BJ (cell line): ENCODE data around the gene PLEKHM2. TPM values are rescaled to one million over a fixed set of nuclear protein-coding genes. Genes with fewer than 3 reads are reported as not detected.

Experiments used
- CTCF ChIA-PET: fragments of 350-600 bp; formaldehyde crosslinking; extraction: SDS; loops from one replicate; lab custom pipeline; 2021; ENCODE audit warnings: antibody characterized with exemption, inconsistent platforms; lab: Yijun Ruan, JAX
- POLR2A ChIA-PET: fragments of 300-600 bp; sonication (Branson Sonifier 250); formaldehyde crosslinking; extraction: SDS; loops from one replicate; lab custom pipeline; 2021; ENCODE audit warnings: antibody characterized with exemption; lab: Charles Lee
- DNase-seq: peaks from one replicate; pipeline ENCODE4 v3.0.0-alpha.2; 2011; ENCODE audit warnings: low read depth
- H3K27me3 ChIP-seq: 2 replicates; pipeline ENCODE4 v1.6.0; 2011; ENCODE audit warnings: low read length; ENCODE audit not compliant: control insufficient read depth, insufficient read depth
- H3K36me3 ChIP-seq: 2 replicates; pipeline ENCODE4 v1.5.1; 2011; ENCODE audit warnings: low read length; ENCODE audit not compliant: control insufficient read depth, insufficient read depth
- H3K4me3 ChIP-seq: 2 replicates; pipeline ENCODE4 v1.5.1; 2011; ENCODE audit warnings: low read depth, mild to moderate bottlenecking, control low read depth, low read length
- polyA plus RNA-seq: library from polyadenylated mRNA; depleted of rRNA; stranded (reverse); fragments of >200 nt; gene quantifications from 2 replicates; pipeline ENCODE4 v1.2.3, GENCODE V29; 2011
- TF ChIP-seq, protein P1 (sequence below): IDR thresholded peaks from 2 replicates; pipeline ENCODE4 v1.5.1; 2011; ENCODE audit warnings: low read depth, mild to moderate bottlenecking, control low read depth, inconsistent platforms, low read length, moderate library complexity; ENCODE audit not compliant: insufficient read depth

Gene PLEKHM2
- polyA plus RNA-seq, 1 experiment = 58.3 TPM

DNA sequence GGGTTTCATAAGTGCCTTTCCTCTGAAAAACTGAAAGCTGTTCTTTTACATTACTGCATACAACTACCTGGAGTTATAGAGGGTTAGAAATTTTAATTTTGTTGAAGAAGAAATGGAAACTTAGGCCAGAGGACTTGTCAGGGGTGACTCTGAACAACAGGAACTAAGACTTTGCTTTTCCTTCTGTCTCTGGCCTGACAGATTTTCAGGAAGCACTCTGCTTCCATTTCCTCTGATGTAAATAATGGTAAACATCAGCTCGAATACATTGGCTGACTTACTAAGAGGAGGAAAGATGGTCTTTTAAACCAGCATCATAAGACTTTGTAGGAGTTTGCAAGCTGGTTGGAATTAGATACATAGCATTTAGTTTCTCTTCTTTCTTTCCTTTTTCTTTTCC lies 27.1 kb upstream of the PLEKHM2 start:
- TF ChIP-seq, protein P1, sequence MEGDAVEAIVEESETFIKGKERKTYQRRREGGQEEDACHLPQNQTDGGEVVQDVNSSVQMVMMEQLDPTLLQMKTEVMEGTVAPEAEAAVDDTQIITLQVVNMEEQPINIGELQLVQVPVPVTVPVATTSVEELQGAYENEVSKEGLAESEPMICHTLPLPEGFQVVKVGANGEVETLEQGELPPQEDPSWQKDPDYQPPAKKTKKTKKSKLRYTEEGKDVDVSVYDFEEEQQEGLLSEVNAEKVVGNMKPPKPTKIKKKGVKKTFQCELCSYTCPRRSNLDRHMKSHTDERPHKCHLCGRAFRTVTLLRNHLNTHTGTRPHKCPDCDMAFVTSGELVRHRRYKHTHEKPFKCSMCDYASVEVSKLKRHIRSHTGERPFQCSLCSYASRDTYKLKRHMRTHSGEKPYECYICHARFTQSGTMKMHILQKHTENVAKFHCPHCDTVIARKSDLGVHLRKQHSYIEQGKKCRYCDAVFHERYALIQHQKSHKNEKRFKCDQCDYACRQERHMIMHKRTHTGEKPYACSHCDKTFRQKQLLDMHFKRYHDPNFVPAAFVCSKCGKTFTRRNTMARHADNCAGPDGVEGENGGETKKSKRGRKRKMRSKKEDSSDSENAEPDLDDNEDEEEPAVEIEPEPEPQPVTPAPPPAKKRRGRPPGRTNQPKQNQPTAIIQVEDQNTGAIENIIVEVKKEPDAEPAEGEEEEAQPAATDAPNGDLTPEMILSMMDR = no peak
- H3K27me3 ChIP-seq = no peaks in the 10 kb centered on the region
- H3K4me3 ChIP-seq = no peak overlapping the region
- H3K36me3 ChIP-seq = peaks cover 14% of the 10 kb centered on the region
- no peak for DNase-seq
- CTCF ChIA-PET = no interaction called here
- POLR2A ChIA-PET = no interaction called here

GRCh38 chr1:15660151-15660550 lies 24.0 kb upstream of the PLEKHM2 start:
- no peak for DNase-seq
- TF ChIP-seq, protein P1 = no peak
- CTCF ChIA-PET = interaction anchor here (1.4 kb wide), 1 partner anchor 9 kb away, joined by 3 read pairs; no protein-coding TSS in a partner anchor
- POLR2A ChIA-PET = no interaction called here
- Histone ChIP-seq H3K27me3 (no peaks in the 10 kb centered on the region), H3K36me3 (peaks cover 13% of the 10 kb centered on the region), H3K4me3 (no peak overlapping the region)

DNA sequence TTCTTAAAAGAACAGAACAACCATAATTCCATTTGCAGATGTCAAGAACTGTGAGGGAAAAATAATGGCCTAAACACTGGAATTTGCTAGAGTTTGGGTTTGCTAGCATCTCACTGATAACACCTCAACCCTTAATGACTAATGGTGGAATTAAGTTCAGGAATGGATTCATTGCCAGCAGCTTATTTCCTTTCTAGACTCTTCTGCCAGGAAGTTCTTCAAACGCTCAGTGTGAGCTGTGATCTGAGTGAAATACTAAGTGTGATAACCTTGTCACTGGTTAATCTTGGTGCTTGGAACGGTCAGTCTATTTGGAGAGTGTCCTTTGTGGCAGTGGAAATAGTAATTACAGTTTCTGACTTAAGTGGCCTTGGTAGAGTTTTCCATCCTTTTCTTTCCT lies 21.6 kb upstream of the PLEKHM2 start:
- POLR2A ChIA-PET = no interaction called here

DNA sequence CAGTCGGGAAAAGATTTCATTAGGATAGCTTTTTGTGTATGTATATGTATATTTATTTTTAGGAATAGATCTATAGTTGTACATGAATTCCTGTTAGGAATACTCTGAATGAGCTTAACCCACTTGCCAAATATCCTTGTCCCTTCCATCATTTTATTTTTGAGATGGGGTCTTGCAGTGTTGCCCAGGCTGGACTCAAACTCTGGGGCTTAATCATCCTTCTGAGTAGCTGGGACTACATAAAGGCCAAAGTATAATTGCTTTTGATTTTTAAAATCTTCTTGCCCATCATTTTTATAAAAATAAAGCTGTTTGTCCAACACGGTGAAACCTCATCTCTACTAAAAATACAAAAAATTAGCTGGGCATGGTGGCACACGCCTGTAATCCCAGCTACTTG lies 20.2 kb upstream of the PLEKHM2 start:
- ChIA-PET CTCF (interaction anchor here (0.9 to 1.5 kb wide), 2 partner anchors 46 to 77 kb away, joined by 3 to 5 read pairs; no protein-coding TSS in a partner anchor), POLR2A (no interaction called here)
- Histone ChIP-seq H3K36me3 (peaks cover 8% of the 10 kb centered on the region), H3K4me3 (no peak overlapping the region), H3K27me3 (no peaks in the 10 kb centered on the region)
- TF ChIP-seq, protein P1 = no peak
- DNase-seq = no peak

More for the DNA sequence above, 21.6 kb upstream of the PLEKHM2 start:
- no peak for DNase-seq
- CTCF ChIA-PET = no interaction called here
- Histone ChIP-seq H3K4me3 (no peak overlapping the region), H3K36me3 (peaks cover 8% of the 10 kb centered on the region), H3K27me3 (no peaks in the 10 kb centered on the region)
- TF ChIP-seq, protein P1 = no peak

- no peak for DNase-seq
- H3K36me3 ChIP-seq = no peaks in the 10 kb centered on the region
- ChIA-PET CTCF (interaction anchor here (0.6 kb wide), 1 partner anchor 9 kb away, joined by 3 read pairs; no protein-coding TSS in a partner anchor), POLR2A (no interaction called here)
- TF ChIP-seq, protein P1 = no peak
- no peak overlapping the region for H3K4me3 ChIP-seq
- H3K27me3 ChIP-seq = no peaks in the 10 kb centered on the region
Observed at GRCh38 chr1:15667362-15667761, 16.8 kb upstream of the PLEKHM2 start.
